WI38 (cell line): ENCODE results near the gene DERA.

ENCODE experiments used
- H3K4me3 ChIP-seq: 2 replicates; pipeline ENCODE4 v1.5.1; 2011; ENCODE audit warnings: low read depth, mild to moderate bottlenecking, control low read depth, low read length
- CTCF ChIP-seq: IDR thresholded peaks from 2 replicates; pipeline ENCODE4 v1.5.1; 2012; ENCODE audit warnings: low read depth, mild to moderate bottlenecking, control low read depth, low read length

DERA gene

GRCh38 chr12:16021676-16022075, 110.5 kb downstream of the DERA start:
- H3K4me3 ChIP-seq: no peak overlapping the region
- TF ChIP-seq CTCF: no peak

- TF ChIP-seq CTCF: no peak
- H3K4me3 ChIP-seq: no peak overlapping the region
These were observed 115.9 kb downstream of the DERA start for GRCh38 chr12:16027002-16027401.

- no peak overlapping the region for H3K4me3 ChIP-seq
- TF ChIP-seq CTCF: no peak
These were observed 119.6 kb downstream of the DERA start for GRCh38 chr12:16030744-16031143.

- no peak overlapping the region for H3K4me3 ChIP-seq
- no peak for TF ChIP-seq CTCF
These were observed 123.1 kb downstream of the DERA start for GRCh38 chr12:16034136-16034817.

- no peak for TF ChIP-seq CTCF
- H3K4me3 ChIP-seq: no peak overlapping the region
These were observed 124.9 kb downstream of the DERA start for GRCh38 chr12:16036073-16036472.

- TF ChIP-seq CTCF: no peak
- H3K4me3 ChIP-seq: no peak overlapping the region
These were observed 126.4 kb downstream of the DERA start for GRCh38 chr12:16037533-16037932.

GRCh38 chr12:16043480-16043879, 132.3 kb downstream of the DERA start:
- H3K4me3 ChIP-seq: no peak overlapping the region
- TF ChIP-seq CTCF: no peak
